ENCODE results near the gene EPB41. TPM values are rescaled to one million over a fixed set of nuclear protein-coding genes. Genes with fewer than 3 reads are reported as not detected.

EPB41 gene
- total and polyA plus RNA-seq, 2 of the 4 experiments (the other 2 are of a cell fraction), result 4.6 to 10.0 TPM

- H2BK120ac ChIP-seq (ENCODE audit: low read depth, low read length), result no peak overlapping the region
- H3K4ac ChIP-seq (ENCODE audit: low read depth, low read length), result no peak overlapping the region
- no TSS peak for BruUV-seq (replicated peaks)
- in situ Hi-C loops (cut with MboI; ENCODE audit: low sequenced_read_pairs) (loop anchor here (5.0 kb wide), 1 partner anchor 88 kb away; no protein-coding TSS in a partner anchor), dilution Hi-C loops (cut with HindIII; ENCODE audit: low sequenced_read_pairs, unreplicated experiment) (no loop called here), intact Hi-C loops (cut with micrococcal nuclease) (no loop called here)
- H2BK5ac ChIP-seq (ENCODE audit: low read depth, low read length, poor library complexity, severe bottlenecking), result no peak overlapping the region
- no peak overlapping the region for H3K23ac ChIP-seq (ENCODE audit: low read depth, low read length)
- no peak overlapping the region for H2BK20ac ChIP-seq (ENCODE audit: low read depth, low read length)
- H3K27ac ChIP-seq (ENCODE audit: insufficient read depth, low read length), result no peak overlapping the region
- peaks cover 36% of the 10 kb centered on the region for H3K27me3 ChIP-seq (ENCODE audit: control insufficient read depth, insufficient read depth, low read length)
- no peaks in the 10 kb centered on the region for H4K20me1 ChIP-seq (ENCODE audit: insufficient read depth, low read length)
- ATAC-seq (ENCODE audit: low read depth) (no peak), DNase-seq (no peak)
- no peak overlapping the region for H3K9ac ChIP-seq (ENCODE audit: low read depth, low read length)
- H3K4me1 ChIP-seq (ENCODE audit: control insufficient read depth, insufficient read depth, low read length), result no peaks in the 10 kb centered on the region
- H2BK15ac ChIP-seq (ENCODE audit: low read depth, low read length), result no peak overlapping the region
- H2AFZ ChIP-seq (replicated peaks; ENCODE audit: low read length, poor library complexity), result no peak overlapping the region
- no peak overlapping the region for H3K56ac ChIP-seq (ENCODE audit: extremely low read depth, insufficient read depth, low read length)
- no CpG with 5 or more reads among the region's 5 CpGs for WGBS, 2 experiments (ENCODE audit: extremely low coverage in 2 of 2, insufficient read length in 1 of 2)
- H2AK5ac ChIP-seq (ENCODE audit: low read depth, low read length), result no peak overlapping the region
- H3K4me2 ChIP-seq (ENCODE audit: low read depth, low read length), result no peak overlapping the region
- TF ChIP-seq NFE2L2 (IDR thresholded peaks at IDR 0.05; ENCODE audit: low read depth, low read length), result no peak
- no peak for TF ChIP-seq RCOR1 (IDR thresholded peaks at IDR 0.05; ENCODE audit: insufficient replicate concordance, low read length)
- TF ChIP-seq CTCF (conservative IDR thresholded peaks at IDR 0.05; ENCODE audit: low read depth, low read length), result no peak
- no peak for TF ChIP-seq RFX5 (IDR thresholded peaks at IDR 0.05; ENCODE audit: low read depth, low read length)
- no peak for TF ChIP-seq SMC3 (IDR thresholded peaks at IDR 0.05; ENCODE audit: low read depth, low read length)
- TF ChIP-seq FOS (IDR thresholded peaks at IDR 0.05; ENCODE audit: low read depth, low read length), result no peak
- no peak for TF ChIP-seq BHLHE40 (IDR thresholded peaks at IDR 0.05; ENCODE audit: low read depth, low read length)
- no peak for TF ChIP-seq RAD21 (IDR thresholded peaks at IDR 0.05; ENCODE audit: low read length)
- no peak for TF ChIP-seq USF2 (IDR thresholded peaks at IDR 0.05; ENCODE audit: low read depth, low read length)
- TF ChIP-seq MAZ (IDR thresholded peaks at IDR 0.05; ENCODE audit: borderline replicate concordance, low read depth, low read length), result no peak
- no peak for TF ChIP-seq CHD1 (IDR thresholded peaks at IDR 0.05; ENCODE audit: low read depth, low read length)
- TF ChIP-seq CEBPB (IDR thresholded peaks at IDR 0.05; ENCODE audit: low read depth, low read length), result no peak
- TF ChIP-seq MAFK (IDR thresholded peaks at IDR 0.05; ENCODE audit: low read depth, low read length), result no peak
- TF ChIP-seq POLR2A (IDR thresholded peaks at IDR 0.05; ENCODE audit: low read depth, low read length), result no peak
- no peak overlapping the region for H2AK9ac ChIP-seq (replicated peaks; ENCODE audit: low read depth, low read length, poor library complexity)
- no peaks in the 10 kb centered on the region for H3K9me3 ChIP-seq (ENCODE audit: control insufficient read depth, insufficient read depth, low read length)
- POLR2A ChIA-PET (ENCODE audit: unreplicated experiment), result no interaction called here
- H3K36me3 ChIP-seq (ENCODE audit: control insufficient read depth, insufficient read depth, low read length), result no peaks in the 10 kb centered on the region
- H4K5ac ChIP-seq (ENCODE audit: low read depth, low read length), result no peak overlapping the region
- no peak overlapping the region for H3K18ac ChIP-seq (ENCODE audit: low read depth, low read length)
- H3K9me1 ChIP-seq (ENCODE audit: insufficient read depth, low read length), result no peaks in the 10 kb centered on the region
- no peak overlapping the region for H3K4me3 ChIP-seq (ENCODE audit: insufficient read depth, low read depth, low read length)
- H3K79me1 ChIP-seq (ENCODE audit: low read depth in 1 of 2, low read length in 2 of 2), result no peaks in the 10 kb centered on the region
- no peak overlapping the region for H4K8ac ChIP-seq (ENCODE audit: low read depth in 2 of 2, low read length in 2 of 2)
- CTCF ChIA-PET, result no interaction called here
- no peak overlapping the region for H3K14ac ChIP-seq (replicated peaks; ENCODE audit: low read depth, low read length)
- no peak overlapping the region for H4K91ac ChIP-seq (ENCODE audit: insufficient read depth, low read depth, low read length)
Measured at GRCh38 chr1:28869952-28870351, 44.4 kb upstream of the EPB41 start.

Measured in IMR-90 (cell line).